Stimulated activated naive CD8-positive, alpha-beta T cell treated with anti-CD3 and anti-CD28 coated beads, Interleukin-15, Interleukin-2, amounts not matched to agents 100 U/mL and 50 U/mL, for 24 hours (primary cell): ENCODE measurements around the gene NHSL1.
A peak's percentile ranks its signal among the peaks of the same experiment; 100 is the strongest.

Experiments used
- ATAC-seq: fragments of 150-1000 bp; cut with Tn5 transposase; one replicate; pipeline ENCODE4 v1.10.0; 2021
- DNase-seq: peaks from one replicate; pipeline ENCODE4 v3.0.0; 2021

NHSL1 gene

DNA sequence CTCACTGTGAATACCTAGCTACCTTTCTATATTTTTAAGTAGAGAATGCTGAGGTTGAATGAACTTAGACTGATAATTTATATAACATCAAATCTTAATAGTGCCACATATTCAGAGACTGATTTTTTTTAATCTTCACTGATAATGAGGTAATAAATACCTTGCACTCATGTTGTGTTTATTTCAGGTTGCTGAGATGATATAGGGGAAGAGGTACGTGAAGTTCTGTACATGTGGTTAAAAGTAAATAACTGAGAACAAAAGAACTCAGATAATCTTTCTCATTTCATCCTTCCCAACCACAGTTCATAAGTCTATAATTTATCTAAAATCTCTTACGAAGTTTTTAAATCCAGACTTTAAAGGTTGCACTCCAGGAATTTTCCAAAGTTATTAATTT is 6.4 kb downstream of the NHSL1 start:
- no peak for ATAC-seq
- no peak for DNase-seq

DNA sequence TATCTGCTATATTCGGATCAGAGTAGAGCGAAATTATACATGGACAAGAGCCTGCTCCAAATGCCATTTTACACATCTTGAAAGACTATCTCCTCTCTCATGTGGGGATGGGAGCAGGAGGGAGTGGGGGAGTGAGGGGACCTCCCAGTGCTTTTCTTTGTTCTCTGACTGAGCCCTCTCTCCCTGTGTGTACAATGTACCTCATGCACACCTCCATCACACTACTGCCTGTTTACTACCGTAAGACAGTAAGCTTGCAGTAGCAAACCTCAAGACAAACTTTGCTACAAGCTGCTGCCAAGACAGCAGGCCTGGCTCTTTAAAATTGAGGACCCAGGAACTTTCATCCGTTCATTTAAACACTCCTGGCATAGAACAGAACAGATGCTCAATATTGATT is 7.2 kb downstream of the NHSL1 start:
- DNase-seq = no peak
- ATAC-seq = no peak

DNA sequence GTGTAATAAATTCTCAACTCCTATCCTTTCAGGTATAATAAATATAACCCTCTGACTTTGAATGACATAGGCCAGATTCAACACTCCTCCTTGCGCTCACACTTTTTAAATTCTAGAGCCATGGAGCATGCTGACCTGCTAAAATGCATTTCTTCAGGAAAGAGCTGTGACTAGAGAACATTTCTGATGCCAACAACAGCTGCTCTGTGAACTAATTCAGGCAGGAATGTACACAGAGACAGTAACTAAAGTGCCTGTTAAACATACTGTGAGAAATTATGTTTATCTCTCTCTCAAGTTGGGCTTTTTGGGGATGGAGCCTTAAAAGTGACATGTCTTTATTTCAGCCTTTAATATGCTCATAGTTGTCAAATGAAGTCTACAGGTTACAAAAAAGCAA is 8.3 kb downstream of the NHSL1 start:
- ATAC-seq (no peak), DNase-seq (no peak)

DNA sequence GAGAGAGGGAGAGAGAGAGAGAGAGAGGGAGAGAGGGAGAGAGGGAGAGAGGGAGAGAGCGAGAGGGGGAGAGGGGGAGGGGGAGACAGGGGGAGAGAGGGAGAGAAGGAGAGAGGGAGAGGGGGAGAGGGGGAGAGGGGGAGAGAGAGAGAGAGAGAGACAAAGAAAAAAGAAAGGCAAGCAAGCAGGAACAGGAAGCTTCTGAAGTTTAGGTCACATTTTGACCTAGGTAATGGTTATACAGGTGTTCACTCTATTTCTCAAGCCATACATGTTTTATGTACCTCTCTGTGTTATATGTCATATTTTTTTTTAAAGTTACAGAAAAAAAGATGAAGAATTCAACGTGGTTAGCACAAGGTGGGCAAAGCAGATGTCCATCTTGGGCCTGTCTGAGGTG is 9.4 kb downstream of the NHSL1 start:
- no peak for ATAC-seq

DNA sequence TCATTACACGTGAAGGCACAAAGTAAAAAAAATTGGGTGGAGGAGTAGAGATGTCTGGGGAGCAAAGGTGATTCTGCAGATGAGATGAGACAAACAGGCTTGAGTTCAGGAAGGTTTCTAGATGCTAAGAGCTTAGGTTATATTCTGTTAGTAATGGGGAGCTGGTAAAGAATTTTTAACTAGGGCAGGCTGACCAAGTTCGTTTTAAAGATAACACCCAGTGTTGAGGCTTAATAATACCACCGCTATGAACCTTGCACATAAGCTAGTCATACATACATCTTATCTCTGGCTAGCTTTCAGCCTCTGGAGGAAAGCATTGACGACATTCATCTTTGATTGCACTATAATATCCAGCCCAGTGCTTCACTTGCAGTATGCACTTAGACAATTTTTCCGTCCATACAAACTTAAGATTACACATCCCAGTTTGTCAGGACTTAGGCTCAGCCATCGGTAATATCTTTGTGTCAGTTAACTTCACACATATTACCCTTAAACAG is 12.1 kb downstream of the NHSL1 start:
- DNase-seq (no peak), ATAC-seq (no peak)

More for the DNA sequence above, 9.4 kb downstream of the NHSL1 start:
- DNase-seq = no peak

DNA sequence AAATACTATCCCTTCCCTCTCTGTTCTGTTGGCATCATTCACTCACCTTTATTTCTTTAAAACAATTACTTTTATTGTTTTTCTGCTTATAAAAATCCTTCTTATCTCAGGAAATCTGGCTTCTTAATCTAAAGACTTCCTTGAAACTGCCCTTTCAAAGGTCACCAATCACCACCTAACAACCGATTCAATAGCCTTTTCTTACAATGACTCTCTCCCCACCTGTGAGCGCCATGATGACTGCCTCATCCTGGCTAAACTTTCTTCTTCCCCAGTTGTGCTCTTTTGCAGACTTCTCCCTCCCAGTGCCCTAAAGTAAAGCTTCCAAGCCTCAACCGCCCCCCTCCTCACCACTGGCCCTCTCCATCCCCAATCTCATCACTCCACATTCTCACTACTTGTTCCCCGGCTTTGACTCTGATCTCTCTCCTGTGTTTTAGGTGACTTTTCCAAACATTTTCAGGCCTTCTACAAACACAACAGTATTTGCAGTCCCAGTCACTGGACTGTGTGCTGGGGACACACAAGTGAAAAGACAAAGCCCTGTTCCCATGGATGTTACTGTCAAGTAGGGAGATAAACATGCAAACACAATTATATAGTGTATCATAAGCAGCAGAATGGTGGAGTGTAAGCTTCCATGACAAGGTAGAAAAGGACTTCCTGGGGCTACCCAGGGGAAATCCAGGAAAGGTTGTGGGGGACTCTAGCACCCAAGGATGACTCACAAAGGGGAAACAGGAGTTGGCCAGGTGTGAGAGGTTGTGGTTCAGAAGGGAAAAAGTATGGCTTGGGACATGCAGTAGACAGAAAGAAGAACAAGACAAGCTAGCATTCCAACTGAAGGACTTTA is 12.8 kb downstream of the NHSL1 start:
- no peak for ATAC-seq
- DNase-seq = no peak

DNA sequence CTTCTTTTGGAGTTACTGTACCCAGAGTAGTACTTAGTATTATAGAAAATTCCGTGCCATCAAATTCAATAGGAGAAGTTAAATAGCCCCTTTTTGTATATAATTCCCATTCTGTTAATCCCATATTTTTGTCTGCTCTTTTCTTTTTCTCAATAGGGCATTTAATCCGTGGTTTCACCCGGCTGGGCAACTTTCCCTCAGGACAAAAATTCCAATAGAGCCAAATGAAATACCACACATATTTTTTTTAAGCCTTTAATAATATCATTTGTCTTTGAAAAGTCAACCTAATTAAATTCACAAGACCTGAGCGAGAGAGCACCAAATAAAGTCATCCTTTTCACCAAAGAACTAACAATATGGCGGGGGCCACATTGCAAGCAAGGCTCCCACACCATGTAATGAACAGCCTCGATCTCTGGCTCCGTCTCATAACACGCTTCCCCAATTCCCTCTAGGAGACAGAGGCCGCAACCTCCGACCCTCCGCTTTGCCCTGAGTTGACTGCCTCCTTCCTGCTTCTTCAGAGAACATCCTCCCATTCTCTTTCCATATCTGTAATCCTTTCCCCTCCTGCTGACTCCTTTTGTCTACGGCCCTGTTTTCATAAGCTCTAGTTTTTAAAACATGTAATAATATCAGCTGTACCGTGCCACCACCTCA is 13.6 kb downstream of the NHSL1 start:
- ATAC-seq (no peak), DNase-seq (no peak)

DNA sequence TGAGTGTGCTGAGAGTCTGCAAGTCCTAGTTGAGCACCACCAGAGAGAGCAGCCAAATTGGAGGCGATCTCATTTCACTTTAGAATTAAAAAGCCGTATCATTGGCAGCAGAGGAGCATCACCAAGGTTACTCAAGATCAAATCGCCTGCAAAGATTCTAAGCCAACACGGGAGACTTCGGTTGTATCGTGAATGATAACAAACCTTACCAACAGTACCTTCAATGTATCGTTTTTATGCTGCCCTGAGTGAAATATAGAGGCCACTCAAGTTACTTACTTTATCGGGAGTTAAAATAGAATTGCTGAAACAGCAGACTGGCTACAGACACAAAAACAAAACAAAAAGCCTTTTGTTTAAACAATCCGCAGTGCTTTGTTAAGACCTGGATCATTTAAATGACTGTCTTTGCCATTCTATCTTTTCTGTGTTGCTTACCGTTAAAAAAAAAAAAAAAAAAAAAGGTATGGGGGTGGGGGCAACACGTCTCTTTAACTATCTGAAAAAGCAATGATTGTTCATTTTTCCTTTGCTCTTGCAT is 14.2 kb downstream of the NHSL1 start:
- ATAC-seq (no peak), DNase-seq (no peak)

DNA sequence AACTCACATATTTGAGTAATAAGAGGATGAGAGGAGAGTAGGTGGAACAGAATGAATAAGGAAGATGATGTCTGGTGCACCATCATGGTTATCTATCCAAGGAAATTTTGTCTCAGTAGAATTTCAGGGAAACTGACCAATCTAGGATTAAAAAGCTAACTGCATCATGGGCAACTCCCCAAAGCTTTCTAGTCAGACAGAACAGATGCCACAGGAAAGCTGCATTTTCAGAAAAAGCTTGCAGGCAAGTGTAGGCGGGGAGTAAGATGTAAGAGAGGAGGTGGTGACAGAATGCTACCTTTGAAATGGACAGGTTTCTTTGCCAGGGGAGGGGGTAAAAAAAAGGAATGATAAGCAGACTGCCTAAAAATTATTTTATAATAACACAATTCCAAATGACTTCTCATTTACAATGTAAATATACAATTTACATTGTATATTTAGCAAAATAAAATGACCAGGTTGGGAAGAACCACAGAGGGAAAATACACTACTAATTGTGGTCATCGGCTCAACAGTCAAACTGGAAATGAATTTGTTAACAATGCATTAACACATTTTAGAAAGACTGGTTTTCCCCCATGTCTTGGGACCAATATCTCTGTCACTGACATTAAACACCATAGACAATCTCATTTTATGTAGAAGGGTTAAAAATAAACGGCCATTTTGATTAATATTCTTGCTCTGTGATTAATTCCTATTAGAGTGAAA is 15.1 kb downstream of the NHSL1 start:
- ATAC-seq (no peak), DNase-seq (no peak)

DNA sequence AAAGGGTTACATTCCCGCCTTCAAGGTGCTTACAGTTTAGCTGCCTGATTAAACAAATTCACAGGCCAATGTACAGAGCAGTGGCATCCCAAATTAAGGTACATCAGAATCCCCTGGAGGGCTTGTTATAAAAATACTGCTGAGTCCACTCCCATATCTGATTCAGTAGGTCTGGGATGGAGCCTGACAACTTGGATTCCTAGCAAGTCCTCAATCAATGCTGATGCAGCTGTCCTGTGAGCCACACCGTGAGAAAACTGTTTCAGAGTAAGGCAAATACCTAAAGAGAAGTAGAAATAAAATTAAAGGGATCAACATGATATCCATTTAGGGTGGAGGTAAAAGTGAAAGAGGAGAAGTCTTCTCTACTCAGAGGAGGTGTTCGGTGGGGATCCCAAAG is 16.5 kb downstream of the NHSL1 start:
- ATAC-seq = no peak
- DNase-seq = no peak

DNA sequence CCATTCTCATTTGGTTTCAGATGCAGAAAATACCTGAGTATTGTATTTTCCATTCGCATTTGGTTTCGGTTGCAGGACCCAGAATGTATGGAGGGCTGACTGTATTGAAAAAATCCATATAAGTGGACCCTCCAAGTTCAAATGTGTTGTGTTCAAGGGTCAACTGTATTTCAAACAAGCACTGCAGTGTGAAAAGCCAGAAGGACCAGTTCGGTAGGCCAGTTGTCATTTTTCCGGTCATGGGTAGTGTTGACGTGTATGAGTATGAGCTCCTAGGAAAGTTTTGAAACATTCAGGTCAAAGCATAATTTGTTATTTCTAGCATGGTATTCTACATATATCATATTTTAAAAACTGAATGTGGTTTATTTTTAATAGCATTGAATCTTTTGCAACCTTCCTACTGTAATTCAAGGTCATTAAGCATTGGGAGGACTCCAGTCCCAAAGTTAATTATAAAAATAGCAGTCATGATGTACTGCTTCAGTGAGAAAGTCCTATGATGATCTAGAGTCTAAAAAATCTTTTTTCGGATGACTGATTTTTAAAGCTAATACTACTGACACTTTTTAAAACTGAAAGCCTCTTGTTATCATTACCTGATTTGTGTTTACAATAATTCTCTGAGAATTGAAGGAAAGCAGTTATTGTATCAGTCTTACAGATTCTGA is 18.9 kb downstream of the NHSL1 start:
- no peak for DNase-seq

DNA sequence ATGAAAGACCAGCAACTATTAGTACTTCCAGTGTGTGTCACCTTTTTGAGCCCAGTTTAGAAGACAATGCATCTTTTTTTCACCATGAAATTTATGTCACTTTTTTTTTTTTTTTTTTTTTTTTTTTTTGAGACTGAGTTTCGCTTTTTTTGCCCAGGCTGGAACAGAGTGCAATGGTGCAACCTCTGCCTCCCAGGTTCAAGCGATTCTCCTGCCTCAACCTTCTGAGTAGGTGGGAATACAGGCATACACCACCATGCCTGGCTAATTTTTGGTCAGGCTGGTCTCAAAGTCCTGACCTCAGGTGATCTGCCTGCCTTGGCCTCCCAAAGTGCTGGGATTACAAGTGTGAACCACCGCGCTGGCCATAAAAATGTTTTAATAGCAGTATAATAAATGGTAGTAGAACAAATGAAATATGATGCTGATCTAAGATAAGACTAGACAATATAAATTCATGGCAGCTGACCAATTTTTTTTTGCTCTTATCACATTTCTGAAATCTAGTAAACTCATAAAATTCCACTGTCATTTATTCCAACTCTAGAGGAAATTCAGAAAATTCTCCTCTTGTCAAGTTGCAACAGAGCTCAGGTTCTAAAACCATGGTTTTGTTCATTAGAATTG is 21.3 kb downstream of the NHSL1 start:
- no peak for DNase-seq
- ATAC-seq = no peak

More for the DNA sequence above, 18.9 kb downstream of the NHSL1 start:
- no peak for ATAC-seq

DNA sequence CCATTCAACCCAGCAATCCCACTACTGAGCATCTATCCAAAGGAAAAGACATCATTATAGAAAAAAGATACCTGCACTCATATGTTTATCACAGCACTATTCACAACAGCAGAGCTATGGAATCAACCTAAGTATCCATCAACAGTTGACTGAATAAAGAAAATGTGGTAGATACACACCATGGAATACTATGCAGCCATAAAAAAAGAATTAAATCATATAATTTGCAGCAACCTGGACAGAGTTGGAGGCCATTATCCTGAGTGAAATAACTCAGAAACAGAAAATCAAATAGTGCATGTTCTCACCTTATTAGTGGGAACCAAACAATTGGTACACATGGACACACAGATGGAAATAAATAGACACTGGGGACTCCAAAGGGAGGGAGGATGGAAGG is 23.2 kb downstream of the NHSL1 start:
- no peak for ATAC-seq
- no peak for DNase-seq

DNA sequence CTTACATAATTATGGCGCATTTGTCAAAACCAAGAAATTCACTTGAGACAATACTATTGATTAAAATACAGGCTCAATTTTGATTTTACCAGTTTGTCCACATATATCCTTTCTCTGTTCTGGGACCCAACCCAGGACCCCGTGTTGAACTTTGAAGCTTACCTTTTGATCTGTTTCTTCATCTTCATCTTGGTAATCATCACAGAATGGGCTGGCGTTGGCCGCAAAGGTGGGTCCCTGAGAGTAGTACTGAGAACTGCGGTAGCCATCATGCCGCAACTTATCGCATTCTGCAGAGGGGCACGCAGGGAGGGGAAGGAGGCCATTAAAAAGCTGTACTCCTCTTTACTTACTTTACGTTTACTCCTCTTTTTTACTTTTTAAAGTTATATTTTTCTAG is 26.1 kb downstream of the NHSL1 start:
- DNase-seq (no peak), ATAC-seq (no peak)

DNA sequence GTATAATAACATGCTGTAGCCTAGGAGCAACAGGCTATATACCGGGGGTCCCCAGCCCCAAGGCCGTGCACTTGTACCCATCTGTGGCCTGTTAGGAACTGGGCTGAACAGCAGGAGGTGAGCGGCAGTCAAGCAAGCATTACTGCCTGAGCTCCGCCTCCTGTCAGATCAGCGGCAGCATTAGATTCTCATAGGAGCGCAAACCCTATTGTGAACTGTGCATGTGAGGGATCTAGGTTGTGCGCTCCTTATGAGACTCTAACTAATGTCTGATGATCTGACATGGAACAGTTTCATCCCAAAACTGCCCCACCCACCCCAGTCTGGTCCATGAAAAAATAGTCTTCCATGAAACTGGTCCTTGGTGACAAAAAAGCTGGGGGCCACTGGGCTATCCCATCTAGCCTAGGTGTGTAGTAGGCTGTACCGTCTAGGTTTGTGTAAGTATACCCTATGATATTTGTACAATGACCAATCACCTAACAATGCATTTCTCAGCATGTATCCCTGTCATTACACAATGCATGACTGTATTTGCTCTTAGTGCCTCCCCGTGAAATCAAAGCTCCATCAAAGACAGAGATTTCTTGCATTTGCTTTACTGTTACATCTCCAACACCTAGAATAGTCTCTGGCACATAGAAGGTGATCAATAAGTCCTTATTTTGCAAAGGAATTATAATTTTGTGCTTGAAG is 30.8 kb downstream of the NHSL1 start:
- no peak for DNase-seq

DNA sequence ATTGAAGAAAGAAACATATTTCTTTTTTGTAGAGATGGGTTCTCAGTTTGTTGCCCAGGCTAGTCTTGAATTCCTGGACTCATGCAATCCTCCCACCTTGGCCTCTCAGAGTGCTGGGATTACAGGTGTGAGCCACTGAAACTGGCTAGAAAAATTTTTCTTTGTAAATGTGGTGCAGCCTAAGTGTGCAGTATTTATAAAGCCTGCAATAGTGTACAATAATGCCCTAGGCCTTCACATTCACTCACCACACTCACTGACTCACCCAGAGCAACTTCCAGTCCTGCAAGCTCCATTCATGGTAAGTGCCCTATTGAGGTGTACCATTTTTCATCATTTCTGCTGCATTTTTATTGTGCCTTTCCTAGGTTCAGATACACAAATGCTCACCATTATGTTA is 31.4 kb downstream of the NHSL1 start:
- no peak for ATAC-seq

More for the DNA sequence above, 30.8 kb downstream of the NHSL1 start:
- ATAC-seq = no peak

DNA sequence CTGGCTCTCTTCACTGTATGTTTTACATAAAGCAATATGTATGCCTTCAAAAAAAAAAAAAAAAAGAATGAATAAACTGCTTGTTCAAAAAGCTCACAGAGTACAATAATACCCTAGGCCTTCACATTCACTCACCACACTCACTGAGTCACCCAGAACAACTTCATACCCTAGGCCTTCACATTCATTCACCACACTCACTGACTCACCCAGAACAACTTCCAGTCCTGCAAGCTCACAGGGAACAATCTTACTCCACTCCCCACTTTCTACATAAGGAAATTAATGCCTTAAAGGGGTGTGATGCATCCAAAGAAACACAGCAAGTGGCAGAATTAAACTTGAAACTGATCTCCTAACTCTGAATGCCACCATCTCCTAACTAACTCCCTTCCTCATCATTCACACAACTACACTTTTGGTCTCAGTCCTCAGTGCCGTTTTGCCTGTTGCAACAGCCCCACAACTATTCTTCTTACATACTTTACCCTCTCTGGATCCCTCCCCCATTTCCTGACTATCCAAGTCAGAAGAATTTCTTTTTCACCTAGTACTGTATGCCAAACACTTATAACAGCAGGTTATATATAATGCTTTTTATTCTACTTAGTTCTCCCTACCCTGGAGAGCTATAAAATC is 34.2 kb downstream of the NHSL1 start:
- ATAC-seq = peak; percentile 86
- no peak for DNase-seq

More for the DNA sequence above, 31.4 kb downstream of the NHSL1 start:
- DNase-seq = no peak

DNA sequence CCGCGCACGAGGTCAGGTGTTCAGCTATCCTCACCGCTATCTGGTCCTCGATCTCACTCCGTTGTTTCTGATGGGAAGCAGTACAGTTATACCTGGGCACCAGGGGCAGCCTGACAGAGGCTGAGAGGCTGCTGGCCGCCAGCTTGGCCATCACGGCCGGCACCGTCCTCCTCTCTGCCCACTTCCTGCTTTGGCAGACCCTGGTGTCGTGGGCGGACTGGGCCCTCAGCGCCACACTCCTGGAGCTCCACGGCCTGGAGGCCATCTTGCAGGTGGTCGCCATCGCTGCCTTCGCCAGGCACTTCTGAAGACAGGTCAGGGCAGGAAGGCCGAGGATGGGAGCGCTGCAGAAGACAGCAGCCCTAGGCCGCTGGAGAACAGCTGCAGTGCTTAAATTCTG is 35.2 kb downstream of the NHSL1 start:
- ATAC-seq (no peak), DNase-seq (no peak)

DNA sequence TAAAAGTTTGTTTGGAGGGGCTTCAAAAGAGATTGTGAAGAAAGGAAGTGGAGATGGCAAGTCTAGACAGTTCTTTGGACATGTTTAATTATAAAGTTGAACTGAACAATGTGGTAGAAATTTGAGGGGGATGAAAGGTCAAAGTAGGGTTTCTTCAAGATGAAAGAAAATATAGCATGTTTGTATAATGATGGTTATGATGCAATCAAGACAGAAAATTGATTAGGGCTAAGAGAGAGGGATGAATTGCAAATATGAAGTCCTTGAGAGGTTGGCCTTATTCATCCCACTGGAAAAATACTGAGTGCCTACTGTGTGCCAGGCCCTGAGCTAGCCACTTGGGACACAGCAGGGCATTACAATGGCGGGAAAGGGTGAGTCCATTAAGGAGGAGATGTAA is 37.6 kb downstream of the NHSL1 start:
- DNase-seq = no peak
- no peak for ATAC-seq

DNA sequence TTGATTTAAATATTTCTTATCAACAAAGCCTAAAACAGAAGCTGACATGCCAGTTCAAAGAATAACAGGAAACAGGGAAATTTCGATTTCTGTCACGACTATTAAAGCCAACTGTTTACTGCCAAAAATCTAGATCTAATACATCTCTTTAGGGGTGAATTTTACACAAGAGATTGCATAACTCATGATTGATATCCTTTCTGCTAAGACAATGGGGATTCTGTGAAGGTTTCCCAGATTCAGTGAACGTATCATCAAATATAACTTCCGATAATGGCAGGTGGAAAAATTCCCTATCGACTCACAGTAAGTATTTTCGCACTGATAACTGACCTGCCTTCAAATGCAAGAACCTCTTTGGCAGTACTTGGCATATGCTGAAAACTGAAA is 42.9 kb downstream of the NHSL1 start:
- ATAC-seq (no peak), DNase-seq (no peak)
